K562 (cell line): ENCODE measurements around the gene C11orf54. TPM values are rescaled to one million over a fixed set of nuclear protein-coding genes. Genes with fewer than 3 reads are reported as not detected.

Experiments used
- ATF4 ChIP-seq: fragments of 450-650 bp; formaldehyde crosslinking; IDR thresholded peaks from 2 replicates; pipeline ENCODE4 v1.4.0; 2022; ENCODE audit warnings: mild to moderate bottlenecking, moderate library complexity
- BMI1 ChIP-seq: fragments of 150-350 bp; IDR thresholded peaks from 2 replicates; pipeline ENCODE4 v1.6.1; 2014; ENCODE audit warnings: low read length
- DMBX1 ChIP-seq: fragments of 250-450 bp; sonication (Bioruptor Pico); IDR thresholded peaks from 2 replicates; pipeline ENCODE4 v1.8.0; 2022; ENCODE audit warnings: inconsistent platforms, mild to moderate bottlenecking, moderate library complexity, borderline replicate concordance
- E4F1 ChIP-seq: fragments of 250-450 bp; sonication (Bioruptor Pico); IDR thresholded peaks from 2 replicates; pipeline ENCODE4 v1.5.0; 2021; ENCODE audit warnings: mild to moderate bottlenecking, borderline replicate concordance
- ILK ChIP-seq: fragments of 450-650 bp; IDR thresholded peaks from 2 replicates; pipeline ENCODE4 v1.6.1; 2016; ENCODE audit warnings: missing genetic modification characterization, low read depth, mild to moderate bottlenecking, missing compliant biosample characterization, moderate library complexity, borderline replicate concordance
- JUNB ChIP-seq: fragments of 450-650 bp; formaldehyde crosslinking; conservative IDR thresholded peaks from 2 replicates; pipeline ENCODE4 v1.4.0; 2020; ENCODE audit warnings: mild to moderate bottlenecking
- MAFF ChIP-seq: IDR thresholded peaks from 2 replicates; pipeline ENCODE4 v1.6.1; 2012; ENCODE audit warnings: low read length, improper control_type of control experiment
- MECOM ChIP-seq: fragments of 250-450 bp; sonication (Bioruptor Pico); IDR thresholded peaks from 2 replicates; pipeline ENCODE4 v1.8.0; 2022; ENCODE audit warnings: inconsistent platforms
- MTA3 ChIP-seq: fragments of 450-650 bp; formaldehyde crosslinking; IDR thresholded peaks from 2 replicates; pipeline ENCODE4 v1.6.1; 2017; ENCODE audit warnings: mild to moderate bottlenecking, borderline replicate concordance
- NCOR1 ChIP-seq: fragments of 450-650 bp; IDR thresholded peaks from 2 replicates; pipeline ENCODE4 v1.6.1; 2016; ENCODE audit warnings: mild to moderate bottlenecking, moderate library complexity
- NFE2 ChIP-seq: IDR thresholded peaks from 2 replicates; pipeline ENCODE4 v1.6.1; 2014; ENCODE audit warnings: antibody characterized with exemption, low read depth
- NR2C1 ChIP-seq, 2 experiments: fragments of 450-650 bp; IDR thresholded peaks; 2 replicates each; pipeline ENCODE4 v1.6.1; 2017; ENCODE audit warnings: mild to moderate bottlenecking in 2 of 2, antibody characterized with exemption in 1 of 2, inconsistent platforms in 1 of 2, missing compliant biosample characterization in 1 of 2, missing genetic modification characterization in 1 of 2
- RBM22 ChIP-seq: fragments of 200-400 bp; formaldehyde crosslinking; IDR thresholded peaks from 2 replicates; pipeline ENCODE4 v1.6.1; 2018; ENCODE audit warnings: low read length, low read depth; ENCODE audit not compliant: poor library complexity, severe bottlenecking
- RBM34 ChIP-seq: fragments of 200-400 bp; formaldehyde crosslinking; IDR thresholded peaks from 2 replicates; pipeline ENCODE4 v1.6.1; 2018; ENCODE audit warnings: low read length, borderline replicate concordance; ENCODE audit not compliant: insufficient read depth
- SIN3A ChIP-seq, 2 experiments: fragments of 150-350 bp in 1 of 2; IDR thresholded peaks; 2 replicates each; pipeline ENCODE4 v1.6.1; 2011 to 2016; ENCODE audit warnings: borderline replicate concordance in 2 of 2, low read depth in 2 of 2, low read length in 2 of 2, mild to moderate bottlenecking in 2 of 2, moderate library complexity in 2 of 2; ENCODE audit not compliant: control insufficient read depth in 1 of 2
- SRSF7 ChIP-seq: fragments of 200-400 bp; formaldehyde crosslinking; optimal IDR thresholded peaks from 2 replicates; pipeline ENCODE3; 2017; ENCODE audit warnings: mild to moderate bottlenecking, low read depth, low read length
- THRAP3 ChIP-seq: fragments of 450-650 bp; IDR thresholded peaks from 2 replicates; pipeline ENCODE4 v1.6.1; 2016; ENCODE audit warnings: mild to moderate bottlenecking, inconsistent platforms, borderline replicate concordance
- ZFP1 ChIP-seq: fragments of 450-650 bp; formaldehyde crosslinking; IDR thresholded peaks from 2 replicates; pipeline ENCODE4 v1.4.0; 2020; ENCODE audit warnings: mild to moderate bottlenecking, mixed read lengths
- ZNF124 ChIP-seq: sonication (generic); formaldehyde crosslinking; IDR thresholded peaks from 2 replicates; pipeline ENCODE4 v1.8.1; 2022; ENCODE audit warnings: missing genetic modification reagents
- ZNF280A ChIP-seq: fragments of 450-650 bp; IDR thresholded peaks from 2 replicates; pipeline ENCODE4 v1.6.1; 2018; ENCODE audit warnings: mild to moderate bottlenecking, low read depth; ENCODE audit not compliant: partially characterized antibody
- polyA plus RNA-seq, 8 experiments: library from polyadenylated mRNA; depleted of rRNA in 4 of 8; stranded (reverse) in 5 of 8; unstranded in 3 of 8; fragments of >200 nt; fragmentation: Nextera tagmentation in 2 of 8; fragmentation: Illumina TruSeq in 1 of 8; extraction: Ambion mirVana in 2 of 8; extraction: Trizol in 1 of 8; gene quantifications; 2 replicates each; pipeline versions ENCODE4 v1.2.1 to v1.2.3, GENCODE V29; 2011 to 2014; ENCODE audit warnings: inconsistent platforms in 1 of 8, missing spikeins in 1 of 8
- total RNA-seq, 7 experiments: library from RNA; depleted of rRNA in 6 of 7; stranded (reverse); fragments of >200 nt in 6 of 7; fragmentation: Illumina TruSeq in 2 of 7; extraction: Trizol in 2 of 7; gene quantifications; 2 replicates each; pipeline versions ENCODE4 v1.2.1 to v1.2.3, GENCODE V29; 2011 to 2021; ENCODE audit warnings: low replicate concordance in 1 of 7
- TF ChIP-seq, protein P1 (sequence below): fragments of 250-450 bp; sonication (Bioruptor Pico); IDR thresholded peaks from 2 replicates; pipeline ENCODE4 v1.5.1; 2021; ENCODE audit warnings: mild to moderate bottlenecking

C11orf54 gene
- total and polyA plus RNA-seq, 9 of the 15 experiments (the other 6 are each of a cell fraction or from before 2014, with no cell fraction given), result 13.4 to 33.0 (median 23.1) TPM

DNA sequence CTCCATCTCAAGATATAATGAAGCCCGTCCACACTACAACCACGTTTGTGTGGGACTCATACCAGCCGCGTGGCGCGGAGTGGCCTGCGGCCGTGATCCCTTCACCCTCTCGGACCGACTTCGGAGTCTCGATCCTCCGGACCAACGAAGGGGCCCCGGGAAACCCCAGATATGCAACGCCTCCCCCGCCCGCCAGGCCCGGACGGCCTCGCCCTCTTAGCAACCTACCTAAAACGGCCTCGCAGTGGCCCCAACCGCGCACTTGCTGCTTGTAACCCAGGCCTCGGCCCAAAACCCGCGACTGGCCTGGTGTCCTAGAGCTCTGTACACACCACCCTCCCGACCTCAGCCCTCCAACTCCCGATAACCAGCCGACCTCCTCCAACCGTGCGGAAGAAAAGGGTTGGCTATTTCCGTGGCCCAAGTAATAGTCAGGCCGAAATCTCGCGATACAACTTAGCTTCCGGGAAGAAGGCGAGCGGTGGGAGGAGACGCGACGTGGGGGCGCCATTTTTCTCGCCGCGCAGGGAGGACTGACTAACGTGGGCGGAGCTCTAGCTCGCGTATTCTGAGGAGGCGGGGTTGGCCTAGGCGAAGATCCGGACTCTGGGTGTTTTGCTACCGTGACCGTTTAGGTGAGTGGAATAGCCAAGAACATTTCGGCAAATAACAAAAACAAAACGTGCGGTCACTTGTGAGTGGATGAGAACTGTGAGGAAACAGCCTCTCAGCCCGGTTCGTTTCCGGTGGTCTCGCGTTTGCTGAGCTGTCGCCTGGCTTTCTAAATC lies at the start of gene C11orf54, which contains the start of gene TAF1D (continued):
- TF ChIP-seq, protein P1, sequence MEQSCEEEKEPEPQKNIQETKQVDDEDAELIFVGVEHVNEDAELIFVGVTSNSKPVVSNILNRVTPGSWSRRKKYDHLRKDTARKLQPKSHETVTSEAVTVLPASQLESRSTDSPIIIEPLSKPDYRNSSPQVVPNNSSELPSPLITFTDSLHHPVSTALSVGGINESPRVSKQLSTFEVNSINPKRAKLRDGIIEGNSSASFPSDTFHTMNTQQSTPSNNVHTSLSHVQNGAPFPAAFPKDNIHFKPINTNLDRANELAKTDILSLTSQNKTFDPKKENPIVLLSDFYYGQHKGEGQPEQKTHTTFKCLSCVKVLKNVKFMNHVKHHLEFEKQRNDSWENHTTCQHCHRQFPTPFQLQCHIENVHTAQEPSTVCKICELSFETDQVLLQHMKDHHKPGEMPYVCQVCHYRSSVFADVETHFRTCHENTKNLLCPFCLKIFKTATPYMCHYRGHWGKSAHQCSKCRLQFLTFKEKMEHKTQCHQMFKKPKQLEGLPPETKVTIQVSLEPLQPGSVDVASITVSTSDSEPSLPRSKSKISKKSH (CRISPR knock-in tag), result no peak
- TF ChIP-seq BMI1, result no peak
- TF ChIP-seq NR2C1 (IDR thresholded peaks at IDR 0.05), result no peak
- no peak for TF ChIP-seq NR2C1 (tag; IDR thresholded peaks at IDR 0.05)
- peak; percentile 60 to 63; a peak in 2 of 4 replicates for TF ChIP-seq SIN3A (IDR thresholded peaks at IDR 0.05; ENCODE audit: borderline replicate concordance in 2 of 2, control insufficient read depth in 1 of 2, low read depth in 2 of 2, low read length in 2 of 2)
- no peak for TF ChIP-seq JUNB (CRISPR knock-in tag)
- TF ChIP-seq ILK (tag), result no peak
- peak; percentile 20; the same call in 1 of the 2 replicates for TF ChIP-seq NCOR1
- TF ChIP-seq ATF4, result no peak
- no peak for TF ChIP-seq DMBX1 (CRISPR knock-in tag)
- TF ChIP-seq SRSF7, result no peak
- TF ChIP-seq RBM34, result no peak
- no peak for TF ChIP-seq E4F1 (CRISPR knock-in tag)
- TF ChIP-seq ZNF280A, result no peak
- TF ChIP-seq NFE2, result no peak
- peak; percentile 77; the same call in 1 of the 2 replicates for TF ChIP-seq MTA3
- TF ChIP-seq RBM22, result peak; percentile 98
- 0 out of 2 replicates have a peak, but pooled peaks have one; percentile 22 for TF ChIP-seq THRAP3
- no peak for TF ChIP-seq MAFF
- TF ChIP-seq ZFP1 (CRISPR knock-in tag), result no peak
- no peak for TF ChIP-seq MECOM (CRISPR knock-in tag)
- no peak for TF ChIP-seq ZNF124
